SK-N-SH treated with all-trans-retinoic acid at 6 μM for 48 hours (cell line): ENCODE results near the gene PTCD1.

Experiments
- ATAC-seq: fragments of 200-7000 bp; cut with Tn5 transposase; 3 replicates; pipeline ENCODE4 v1.9.1; 2020; ENCODE audit warnings: mild to moderate bottlenecking, moderate library complexity
- ARNTL ChIP-seq: fragments of 450-650 bp; formaldehyde crosslinking; IDR thresholded peaks from 2 replicates; pipeline ENCODE4 v1.5.0; 2020; ENCODE audit warnings: low read depth, mild to moderate bottlenecking, moderate library complexity, borderline replicate concordance
- BACH2 ChIP-seq: fragments of 250-450 bp; sonication (Bioruptor Pico); IDR thresholded peaks from 2 replicates; pipeline ENCODE4 v1.9.0; 2021; ENCODE audit warnings: mild to moderate bottlenecking, borderline replicate concordance
- CSDC2 ChIP-seq: fragments of 250-450 bp; sonication (Bioruptor Pico); IDR thresholded peaks from 2 replicates; pipeline ENCODE4 v1.5.0; 2020; ENCODE audit warnings: mild to moderate bottlenecking, moderate library complexity
- ESRRG ChIP-seq: fragments of 250-450 bp; sonication (Bioruptor Pico); IDR thresholded peaks from 2 replicates; pipeline ENCODE4 v1.6.1; 2021; ENCODE audit warnings: mild to moderate bottlenecking
- GLIS3 ChIP-seq: fragments of 250-450 bp; sonication (Bioruptor Pico); IDR thresholded peaks from 2 replicates; pipeline ENCODE4 v1.5.0; 2020; ENCODE audit warnings: mild to moderate bottlenecking, moderate library complexity
- OSR1 ChIP-seq: fragments of 250-450 bp; sonication (Bioruptor Pico); IDR thresholded peaks from 2 replicates; pipeline ENCODE4 v1.8.0; 2022; ENCODE audit warnings: moderate library complexity, mild to moderate bottlenecking, inconsistent platforms
- POU6F1 ChIP-seq: fragments of 250-450 bp; sonication (Bioruptor Pico); IDR thresholded peaks from 2 replicates; pipeline ENCODE4 v1.8.0; 2021; ENCODE audit warnings: low read depth, mild to moderate bottlenecking, moderate library complexity, borderline replicate concordance
- PPARA ChIP-seq: fragments of 250-450 bp; sonication (Bioruptor Pico); IDR thresholded peaks from 2 replicates; pipeline ENCODE4 v1.5.0; 2020; ENCODE audit warnings: mild to moderate bottlenecking, borderline replicate concordance
- RARB ChIP-seq: fragments of 250-450 bp; sonication (Bioruptor Pico); IDR thresholded peaks from 2 replicates; pipeline ENCODE4 v1.8.0; 2021; ENCODE audit warnings: mild to moderate bottlenecking, moderate library complexity
- SNAI2 ChIP-seq: fragments of 250-450 bp; sonication (Bioruptor Pico); IDR thresholded peaks from 2 replicates; pipeline ENCODE4 v1.5.0; 2020; ENCODE audit warnings: mild to moderate bottlenecking, moderate library complexity
- TCF4 ChIP-seq: fragments of 250-450 bp; sonication (Bioruptor Pico); IDR thresholded peaks from 2 replicates; pipeline ENCODE4 v1.8.0; 2021; ENCODE audit warnings: mild to moderate bottlenecking, moderate library complexity, borderline replicate concordance
- TOX ChIP-seq: fragments of 250-450 bp; sonication (Bioruptor Pico); IDR thresholded peaks from 2 replicates; pipeline ENCODE4 v1.8.0; 2021; ENCODE audit warnings: mild to moderate bottlenecking, moderate library complexity, borderline replicate concordance
- ZFP3 ChIP-seq: fragments of 250-450 bp; sonication (Bioruptor Pico); IDR thresholded peaks from 2 replicates; pipeline ENCODE4 v1.5.0; 2020; ENCODE audit warnings: mild to moderate bottlenecking, moderate library complexity
- ZFP30 ChIP-seq: fragments of 450-650 bp; formaldehyde crosslinking; IDR thresholded peaks from 2 replicates; pipeline ENCODE4 v1.5.0; 2022; ENCODE audit warnings: mild to moderate bottlenecking, moderate library complexity
- ZNF565 ChIP-seq: fragments of 450-650 bp; formaldehyde crosslinking; conservative IDR thresholded peaks from 2 replicates; pipeline ENCODE4 v1.5.0; 2020; ENCODE audit warnings: low read depth, mild to moderate bottlenecking, moderate library complexity
- ZNF70 ChIP-seq: fragments of 450-650 bp; formaldehyde crosslinking; IDR thresholded peaks from 2 replicates; pipeline ENCODE4 v1.5.0; 2020; ENCODE audit warnings: mild to moderate bottlenecking, moderate library complexity
- ZNF8 ChIP-seq: fragments of 450-650 bp; formaldehyde crosslinking; IDR thresholded peaks from 2 replicates; pipeline ENCODE4 v1.5.0; 2020; ENCODE audit warnings: mild to moderate bottlenecking, moderate library complexity
- TF ChIP-seq, protein P1 (sequence below): fragments of 250-450 bp; sonication (Bioruptor Pico); IDR thresholded peaks from 2 replicates; pipeline ENCODE4 v1.5.1; 2021; ENCODE audit warnings: mild to moderate bottlenecking, moderate library complexity
- TF ChIP-seq, protein P2 (sequence below): fragments of 250-450 bp; sonication (Bioruptor Pico); IDR thresholded peaks from 2 replicates; pipeline ENCODE4 v1.8.0; 2020; ENCODE audit warnings: mild to moderate bottlenecking, moderate library complexity, borderline replicate concordance
- TF ChIP-seq, protein P3 (sequence below): fragments of 250-450 bp; sonication (Bioruptor Pico); IDR thresholded peaks from 2 replicates; pipeline ENCODE4 v1.5.0; 2020; ENCODE audit warnings: mild to moderate bottlenecking, moderate library complexity
- TF ChIP-seq, protein P4 (sequence below): fragments of 250-450 bp; sonication (Bioruptor Pico); IDR thresholded peaks from 2 replicates; pipeline ENCODE4 v1.5.1; 2020; ENCODE audit warnings: low read depth, mild to moderate bottlenecking, moderate library complexity

Gene PTCD1

DNA sequence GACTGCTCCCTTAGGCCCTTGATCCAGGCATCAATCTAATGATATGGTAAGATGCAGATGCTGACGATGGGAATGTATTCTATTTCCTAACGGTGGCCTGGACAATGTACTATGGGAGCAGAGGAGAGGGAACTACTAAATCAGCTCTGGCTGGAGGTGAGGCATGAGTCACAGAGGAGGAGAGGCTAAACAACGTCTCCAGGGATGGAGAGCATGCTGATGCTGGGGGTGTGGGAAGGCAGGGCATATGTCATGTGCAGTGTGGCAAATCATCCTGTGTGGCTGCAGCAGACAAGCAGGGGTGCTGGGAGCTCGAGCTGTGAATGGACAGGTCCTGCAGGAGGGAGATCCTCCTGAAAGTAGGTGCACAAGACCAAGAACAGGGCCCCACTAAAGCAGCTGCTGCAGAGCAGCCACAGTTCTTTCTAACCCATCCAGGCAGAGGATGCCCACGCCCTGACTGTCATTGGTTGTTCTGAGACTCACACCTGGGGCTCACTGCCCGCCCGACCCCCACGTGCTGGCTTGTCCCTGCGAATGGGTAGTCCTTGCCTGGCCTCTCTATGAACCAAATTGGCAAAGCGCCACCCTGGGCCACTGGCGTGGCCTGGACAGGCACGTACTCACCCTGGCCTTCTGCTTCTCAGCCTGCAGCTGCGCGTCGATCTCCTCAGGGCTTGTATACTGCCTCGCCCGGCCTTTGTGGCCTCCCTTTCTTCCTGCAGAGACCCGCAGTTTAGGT is 34.2 kb downstream of the PTCD1 start:
- TF ChIP-seq ESRRG (CRISPR knock-in tag) (no peak), POU6F1 (CRISPR knock-in tag) (no peak), ZFP30 (no peak), BACH2 (no peak), GLIS3 (CRISPR knock-in tag) (no peak), ARNTL (no peak), TCF4 (CRISPR knock-in tag) (no peak), ZNF8 (CRISPR knock-in tag) (no peak), ZFP3 (no peak), RARB (CRISPR knock-in tag) (no peak), OSR1 (CRISPR knock-in tag) (no peak), PPARA (CRISPR knock-in tag) (no peak)
- TF ChIP-seq, protein P1, sequence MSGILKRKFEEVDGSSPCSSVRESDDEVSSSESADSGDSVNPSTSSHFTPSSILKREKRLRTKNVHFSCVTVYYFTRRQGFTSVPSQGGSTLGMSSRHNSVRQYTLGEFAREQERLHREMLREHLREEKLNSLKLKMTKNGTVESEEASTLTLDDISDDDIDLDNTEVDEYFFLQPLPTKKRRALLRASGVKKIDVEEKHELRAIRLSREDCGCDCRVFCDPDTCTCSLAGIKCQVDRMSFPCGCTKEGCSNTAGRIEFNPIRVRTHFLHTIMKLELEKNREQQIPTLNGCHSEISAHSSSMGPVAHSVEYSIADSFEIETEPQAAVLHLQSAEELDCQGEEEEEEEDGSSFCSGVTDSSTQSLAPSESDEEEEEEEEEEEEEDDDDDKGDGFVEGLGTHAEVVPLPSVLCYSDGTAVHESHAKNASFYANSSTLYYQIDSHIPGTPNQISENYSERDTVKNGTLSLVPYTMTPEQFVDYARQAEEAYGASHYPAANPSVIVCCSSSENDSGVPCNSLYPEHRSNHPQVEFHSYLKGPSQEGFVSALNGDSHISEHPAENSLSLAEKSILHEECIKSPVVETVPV (CRISPR knock-in tag) = no peak
- TF ChIP-seq, protein P2, sequence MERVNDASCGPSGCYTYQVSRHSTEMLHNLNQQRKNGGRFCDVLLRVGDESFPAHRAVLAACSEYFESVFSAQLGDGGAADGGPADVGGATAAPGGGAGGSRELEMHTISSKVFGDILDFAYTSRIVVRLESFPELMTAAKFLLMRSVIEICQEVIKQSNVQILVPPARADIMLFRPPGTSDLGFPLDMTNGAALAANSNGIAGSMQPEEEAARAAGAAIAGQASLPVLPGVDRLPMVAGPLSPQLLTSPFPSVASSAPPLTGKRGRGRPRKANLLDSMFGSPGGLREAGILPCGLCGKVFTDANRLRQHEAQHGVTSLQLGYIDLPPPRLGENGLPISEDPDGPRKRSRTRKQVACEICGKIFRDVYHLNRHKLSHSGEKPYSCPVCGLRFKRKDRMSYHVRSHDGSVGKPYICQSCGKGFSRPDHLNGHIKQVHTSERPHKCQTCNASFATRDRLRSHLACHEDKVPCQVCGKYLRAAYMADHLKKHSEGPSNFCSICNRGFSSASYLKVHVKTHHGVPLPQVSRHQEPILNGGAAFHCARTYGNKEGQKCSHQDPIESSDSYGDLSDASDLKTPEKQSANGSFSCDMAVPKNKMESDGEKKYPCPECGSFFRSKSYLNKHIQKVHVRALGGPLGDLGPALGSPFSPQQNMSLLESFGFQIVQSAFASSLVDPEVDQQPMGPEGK (CRISPR knock-in tag) = no peak
- TF ChIP-seq, protein P3, sequence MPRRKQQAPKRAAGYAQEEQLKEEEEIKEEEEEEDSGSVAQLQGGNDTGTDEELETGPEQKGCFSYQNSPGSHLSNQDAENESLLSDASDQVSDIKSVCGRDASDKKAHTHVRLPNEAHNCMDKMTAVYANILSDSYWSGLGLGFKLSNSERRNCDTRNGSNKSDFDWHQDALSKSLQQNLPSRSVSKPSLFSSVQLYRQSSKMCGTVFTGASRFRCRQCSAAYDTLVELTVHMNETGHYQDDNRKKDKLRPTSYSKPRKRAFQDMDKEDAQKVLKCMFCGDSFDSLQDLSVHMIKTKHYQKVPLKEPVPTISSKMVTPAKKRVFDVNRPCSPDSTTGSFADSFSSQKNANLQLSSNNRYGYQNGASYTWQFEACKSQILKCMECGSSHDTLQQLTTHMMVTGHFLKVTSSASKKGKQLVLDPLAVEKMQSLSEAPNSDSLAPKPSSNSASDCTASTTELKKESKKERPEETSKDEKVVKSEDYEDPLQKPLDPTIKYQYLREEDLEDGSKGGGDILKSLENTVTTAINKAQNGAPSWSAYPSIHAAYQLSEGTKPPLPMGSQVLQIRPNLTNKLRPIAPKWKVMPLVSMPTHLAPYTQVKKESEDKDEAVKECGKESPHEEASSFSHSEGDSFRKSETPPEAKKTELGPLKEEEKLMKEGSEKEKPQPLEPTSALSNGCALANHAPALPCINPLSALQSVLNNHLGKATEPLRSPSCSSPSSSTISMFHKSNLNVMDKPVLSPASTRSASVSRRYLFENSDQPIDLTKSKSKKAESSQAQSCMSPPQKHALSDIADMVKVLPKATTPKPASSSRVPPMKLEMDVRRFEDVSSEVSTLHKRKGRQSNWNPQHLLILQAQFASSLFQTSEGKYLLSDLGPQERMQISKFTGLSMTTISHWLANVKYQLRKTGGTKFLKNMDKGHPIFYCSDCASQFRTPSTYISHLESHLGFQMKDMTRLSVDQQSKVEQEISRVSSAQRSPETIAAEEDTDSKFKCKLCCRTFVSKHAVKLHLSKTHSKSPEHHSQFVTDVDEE (CRISPR knock-in tag) = no peak
- ATAC-seq = no peak

DNA sequence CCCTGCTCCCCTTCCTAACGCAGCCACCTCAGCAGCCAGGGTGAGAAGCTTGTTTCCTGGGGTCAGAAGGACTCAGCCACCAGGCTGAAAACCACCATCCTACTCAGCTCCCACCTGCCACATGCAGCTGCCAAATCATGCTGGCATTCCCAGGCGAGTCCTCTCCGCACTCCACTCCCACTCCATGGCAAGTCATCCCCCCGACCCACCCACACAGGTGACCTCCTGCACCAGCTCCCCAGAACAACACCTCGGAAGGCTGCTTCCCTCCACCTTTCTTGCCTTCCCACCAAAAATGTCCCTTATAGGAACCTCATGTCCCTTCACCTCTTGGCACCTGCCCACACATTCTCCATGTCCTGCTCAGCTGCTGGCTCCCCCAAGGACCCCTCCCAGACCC is 34.8 kb downstream of the PTCD1 start:
- ATAC-seq = no peak
- TF ChIP-seq, protein P1 (CRISPR knock-in tag) = no peak
- no peak for TF ChIP-seq CSDC2
- TF ChIP-seq, protein P2 (CRISPR knock-in tag) = no peak
- TF ChIP-seq, protein P4, sequence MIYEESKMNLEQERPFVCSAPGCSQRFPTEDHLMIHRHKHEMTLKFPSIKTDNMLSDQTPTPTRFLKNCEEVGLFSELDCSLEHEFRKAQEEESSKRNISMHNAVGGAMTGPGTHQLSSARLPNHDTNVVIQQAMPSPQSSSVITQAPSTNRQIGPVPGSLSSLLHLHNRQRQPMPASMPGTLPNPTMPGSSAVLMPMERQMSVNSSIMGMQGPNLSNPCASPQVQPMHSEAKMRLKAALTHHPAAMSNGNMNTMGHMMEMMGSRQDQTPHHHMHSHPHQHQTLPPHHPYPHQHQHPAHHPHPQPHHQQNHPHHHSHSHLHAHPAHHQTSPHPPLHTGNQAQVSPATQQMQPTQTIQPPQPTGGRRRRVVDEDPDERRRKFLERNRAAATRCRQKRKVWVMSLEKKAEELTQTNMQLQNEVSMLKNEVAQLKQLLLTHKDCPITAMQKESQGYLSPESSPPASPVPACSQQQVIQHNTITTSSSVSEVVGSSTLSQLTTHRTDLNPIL = no peak
- TF ChIP-seq ARNTL = no peak
- TF ChIP-seq TCF4 (CRISPR knock-in tag) = no peak
- no peak for TF ChIP-seq ZNF70
- TF ChIP-seq ZNF565 (CRISPR knock-in tag) = no peak
- TF ChIP-seq GLIS3 (CRISPR knock-in tag) = no peak
- no peak for TF ChIP-seq PPARA (CRISPR knock-in tag)
- TF ChIP-seq ZFP3 = no peak
- no peak for TF ChIP-seq SNAI2
- no peak for TF ChIP-seq TOX (CRISPR knock-in tag)
- TF ChIP-seq ESRRG (CRISPR knock-in tag) = no peak
- no peak for TF ChIP-seq OSR1 (CRISPR knock-in tag)
- TF ChIP-seq ZNF8 (CRISPR knock-in tag) = no peak
